BJ (cell line): ENCODE results near the gene TRAF1. TPM values are rescaled to one million over a fixed set of nuclear protein-coding genes. Genes with fewer than 3 reads are reported as not detected.
"Not testable (repeated sequence)": the region's sequence is repeated elsewhere in the genome, so short reads cannot be mapped to it uniquely, and the experiment has no call there.

Experiments
- CTCF ChIA-PET: fragments of 350-600 bp; formaldehyde crosslinking; extraction: SDS; loops from one replicate; lab custom pipeline; 2021; ENCODE audit warnings: antibody characterized with exemption, inconsistent platforms; lab: Yijun Ruan, JAX
- POLR2A ChIA-PET: fragments of 300-600 bp; sonication (Branson Sonifier 250); formaldehyde crosslinking; extraction: SDS; loops from one replicate; lab custom pipeline; 2021; ENCODE audit warnings: antibody characterized with exemption; lab: Charles Lee
- DNase-seq: peaks from one replicate; pipeline ENCODE4 v3.0.0-alpha.2; 2011; ENCODE audit warnings: low read depth
- H3K27me3 ChIP-seq: 2 replicates; pipeline ENCODE4 v1.6.0; 2011; ENCODE audit warnings: low read length; ENCODE audit not compliant: control insufficient read depth, insufficient read depth
- H3K36me3 ChIP-seq: 2 replicates; pipeline ENCODE4 v1.5.1; 2011; ENCODE audit warnings: low read length; ENCODE audit not compliant: control insufficient read depth, insufficient read depth
- H3K4me3 ChIP-seq: 2 replicates; pipeline ENCODE4 v1.5.1; 2011; ENCODE audit warnings: low read depth, mild to moderate bottlenecking, control low read depth, low read length
- CTCF ChIP-seq: IDR thresholded peaks from 2 replicates; pipeline ENCODE4 v1.5.1; 2011; ENCODE audit warnings: low read depth, mild to moderate bottlenecking, control low read depth, inconsistent platforms, low read length, moderate library complexity; ENCODE audit not compliant: insufficient read depth
- polyA minus RNA-seq: library from RNA; depleted of rRNA, polyadenylated mRNA; stranded (reverse); fragments of >200 nt; gene quantifications from 2 replicates; pipeline ENCODE4 v1.2.3, GENCODE V29; 2011; rRNA and poly(A)+ RNA removed
- polyA plus RNA-seq: library from polyadenylated mRNA; depleted of rRNA; stranded (reverse); fragments of >200 nt; gene quantifications from 2 replicates; pipeline ENCODE4 v1.2.3, GENCODE V29; 2011; rRNA removed

Gene TRAF1
- polyA plus RNA-seq (2.2 and 3.3 TPM in 2 replicates), polyA minus RNA-seq (3.0 and 3.3 TPM in 2 replicates)

DNA sequence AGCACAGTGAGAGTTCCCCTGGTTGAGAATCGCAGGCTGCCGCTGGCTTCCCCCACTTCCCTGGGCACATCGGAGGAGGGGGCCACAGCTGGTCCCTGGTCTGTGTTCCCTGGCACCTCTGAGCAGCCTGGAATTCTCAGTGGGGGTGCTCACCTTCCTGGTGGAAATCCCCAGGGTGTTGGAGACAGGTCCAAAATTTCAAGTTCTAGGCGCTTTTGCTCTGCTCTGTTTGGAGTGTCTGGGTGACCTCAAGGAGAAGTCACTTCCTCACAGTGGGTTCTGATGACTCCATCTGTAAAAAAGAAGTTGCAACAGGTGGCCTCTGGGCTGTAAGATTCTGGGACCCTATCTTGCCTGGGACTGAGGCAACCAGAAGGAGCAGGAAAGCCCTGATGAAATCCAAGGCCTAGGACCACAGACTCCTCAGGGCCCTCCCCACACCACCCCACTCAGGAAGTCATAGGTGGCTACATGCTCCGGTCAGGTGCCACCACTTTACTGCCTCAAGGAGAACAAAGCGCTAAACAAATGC is at the start of gene TRAF1:
Gene TRAF1 (minus strand): TSS at position 400 of the 532 bp plus-strand sequence. CDS start 721 bp downstream, outside the sequence.
- no peak for TF ChIP-seq CTCF

GRCh38 chr9:120974921-120975320 is 48.3 kb upstream of the TRAF1 start:
- DNase-seq, result no peak
- no peak for TF ChIP-seq CTCF
- CTCF ChIA-PET, result no interaction called here
- Histone ChIP-seq H3K36me3 (no peaks in the 10 kb centered on the region), H3K27me3 (no peaks in the 10 kb centered on the region), H3K4me3 (no peak overlapping the region)
- POLR2A ChIA-PET, result no interaction called here

More for the DNA sequence above, at the start of gene TRAF1:
- Histone ChIP-seq H3K4me3 (no peak within 1 kb of the TSS), H3K36me3 (no peaks in the 10 kb centered on the region), H3K27me3 (no peaks in the 10 kb centered on the region)
- CTCF ChIA-PET, result interaction anchor here (0.8 to 1.2 kb wide), 3 partner anchors 8 to 10 kb away, joined by 3 read pairs; no protein-coding TSS in a partner anchor
- POLR2A ChIA-PET, result no interaction called here
- no peak for DNase-seq

- POLR2A ChIA-PET, result no interaction called here
- H3K36me3 ChIP-seq, result no peaks in the 10 kb centered on the region
- DNase-seq, result no peak
- CTCF ChIA-PET, result interaction anchor here (0.9 kb wide), 1 partner anchor 14 kb away, joined by 4 read pairs; no protein-coding TSS in a partner anchor
- H3K4me3 ChIP-seq, result no peak overlapping the region
- H3K27me3 ChIP-seq, result no peaks in the 10 kb centered on the region
- no peak for TF ChIP-seq CTCF
These were observed 47.6 kb upstream of the TRAF1 start for GRCh38 chr9:120974181-120974580.

- no peak overlapping the region for H3K4me3 ChIP-seq
- ChIA-PET POLR2A (no interaction called here), CTCF (interaction anchor here (0.7 to 0.9 kb wide), 2 partner anchors 9 kb away, joined by 3 to 4 read pairs; no protein-coding TSS in a partner anchor)
- DNase-seq, result no peak
- no peaks in the 10 kb centered on the region for H3K27me3 ChIP-seq
- TF ChIP-seq CTCF, result no peak
- H3K36me3 ChIP-seq, result no peaks in the 10 kb centered on the region
These were observed 45.3 kb upstream of the TRAF1 start for GRCh38 chr9:120971938-120972337.

- POLR2A ChIA-PET, result not testable (repeated sequence)
- CTCF ChIA-PET, result interaction anchor here (0.9 kb wide), 1 partner anchor 10 kb away, joined by 4 read pairs; no protein-coding TSS in a partner anchor
These were observed 44.9 kb upstream of the TRAF1 start for GRCh38 chr9:120971471-120971870.

GRCh38 chr9:120970244-120970643 is 43.6 kb upstream of the TRAF1 start:
- H3K4me3 ChIP-seq, result no peak overlapping the region
- ChIA-PET POLR2A (no interaction called here), CTCF (interaction anchor here (1.8 kb wide), 1 partner anchor 11 kb away, joined by 10 read pairs; no protein-coding TSS in a partner anchor)
- TF ChIP-seq CTCF, result no peak
- H3K36me3 ChIP-seq, result no peaks in the 10 kb centered on the region
- DNase-seq, result no peak
- H3K27me3 ChIP-seq, result no peaks in the 10 kb centered on the region

More at GRCh38 chr9:120971471-120971870, 44.9 kb upstream of the TRAF1 start:
- not testable (repeated sequence) for DNase-seq, H3K27me3 ChIP-seq, H3K4me3 ChIP-seq, H3K36me3 ChIP-seq
